ENCODE data around the gene PRSS1.
"Not testable (repeated sequence)": the region's sequence is repeated elsewhere in the genome, so short reads cannot be mapped to it uniquely, and the experiment has no call there.

Gene PRSS1

GRCh38 chr7:142748410-142748809 is 862 bp upstream of the PRSS1 start:
- not testable (repeated sequence) for DNase-seq (ENCODE audit: low read depth)

GRCh38 chr7:142750321-142750938 is 1.2 kb downstream of the PRSS1 start:
- DNase-seq (ENCODE audit: low read depth) = no peak

GRCh38 chr7:142751526-142752175 is 2.4 kb downstream of the PRSS1 start:
- DNase-seq (ENCODE audit: low read depth) = not testable (repeated sequence)

GRCh38 chr7:142752376-142753225 is 3.3 kb downstream of the PRSS1 start:
- no peak for DNase-seq (ENCODE audit: low read depth)

GRCh38 chr7:142753366-142753765 is 4.1 kb downstream of the PRSS1 start:
- no peak for DNase-seq (ENCODE audit: low read depth)

GRCh38 chr7:142753925-142754491 is 4.7 kb downstream of the PRSS1 start:
- DNase-seq (ENCODE audit: low read depth) = not testable (repeated sequence)

GRCh38 chr7:142754681-142755575 is 5.7 kb downstream of the PRSS1 start:
- no peak for DNase-seq (ENCODE audit: low read depth)

- DNase-seq (ENCODE audit: low read depth) = not testable (repeated sequence)
Measured at GRCh38 chr7:142758312-142758711, 9.0 kb downstream of the PRSS1 start.

GRCh38 chr7:142759433-142759832 is 10.2 kb downstream of the PRSS1 start:
- DNase-seq (ENCODE audit: low read depth) = no peak

- DNase-seq (ENCODE audit: low read depth) = no peak
Measured at GRCh38 chr7:142760071-142760642, 10.9 kb downstream of the PRSS1 start.

GRCh38 chr7:142761606-142762005 is 12.3 kb downstream of the PRSS1 start:
- DNase-seq (ENCODE audit: low read depth) = not testable (repeated sequence)

GRCh38 chr7:142762104-142762503 is 12.8 kb downstream of the PRSS1 start:
- DNase-seq (ENCODE audit: low read depth) = no peak

GRCh38 chr7:142767451-142767850 is 18.2 kb downstream of the PRSS1 start:
- no peak for DNase-seq (ENCODE audit: low read depth)

GRCh38 chr7:142767861-142768260 is 18.6 kb downstream of the PRSS1 start:
- no peak for DNase-seq (ENCODE audit: low read depth)

GRCh38 chr7:142768885-142769284 is 19.6 kb downstream of the PRSS1 start:
- not testable (repeated sequence) for DNase-seq (ENCODE audit: low read depth)

GRCh38 chr7:142770661-142771352 is 21.5 kb downstream of the PRSS1 start, which contains the start of gene PRSS2:
TSS of gene PRSS2 (plus strand) at chr7:142770970. CDS start at chr7:142770983, 13 bp downstream.
- no peak for DNase-seq (ENCODE audit: low read depth)

GRCh38 chr7:142771353-142771723 is 22.1 kb downstream of the PRSS1 start:
- no peak for DNase-seq (ENCODE audit: low read depth)

GRCh38 chr7:142772051-142772450 is 22.8 kb downstream of the PRSS1 start:
- DNase-seq (ENCODE audit: low read depth) = no peak

- no peak for DNase-seq (ENCODE audit: low read depth)
Measured at GRCh38 chr7:142772673-142773072, 23.4 kb downstream of the PRSS1 start.

GRCh38 chr7:142773230-142773629 is 24.0 kb downstream of the PRSS1 start:
- DNase-seq (ENCODE audit: low read depth) = no peak

Data from EH (cell line).